Activated T-helper 1 cell treated with Interleukin-2 at 50 U/mL for 16 hours (primary cell): Measurements from ENCODE around the gene BMP2K.
"Not testable (repeated sequence)": the region's sequence is repeated elsewhere in the genome, so short reads cannot be mapped to it uniquely, and the experiment has no call there.

ENCODE experiments used
- DNase-seq: peaks from one replicate; pipeline ENCODE4 v3.0.0-alpha.2; 2020; ENCODE audit warnings: low read depth

BMP2K gene

DNA sequence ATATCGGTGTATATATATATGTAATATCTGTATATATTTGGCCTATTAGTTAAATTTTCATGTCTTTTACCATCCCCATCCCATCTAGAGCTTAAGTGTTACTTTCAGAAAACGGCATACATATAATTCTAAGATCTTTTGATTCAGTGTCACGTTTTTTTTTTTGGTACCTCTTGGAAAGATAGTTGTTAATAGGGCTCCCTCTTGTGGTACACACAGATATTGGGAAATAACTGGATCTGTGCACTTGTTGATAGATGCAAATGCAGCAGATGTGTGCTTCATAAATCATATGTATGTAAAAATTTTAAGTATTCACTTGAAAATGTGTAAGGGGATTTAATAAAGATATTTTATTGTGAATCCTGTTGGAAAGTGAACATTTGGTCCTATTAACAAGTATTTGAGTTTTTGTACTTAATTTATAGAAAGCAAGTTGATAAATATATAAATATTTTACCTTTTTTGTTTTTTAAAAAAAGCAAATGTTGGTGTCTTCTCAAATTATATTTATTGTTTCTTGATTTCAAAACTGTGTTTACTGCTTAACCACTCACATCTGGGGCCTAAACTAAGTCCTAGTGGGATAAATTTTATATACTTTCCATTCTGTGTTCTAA, 88.4 kb downstream of the BMP2K start:
- DNase-seq, result no peak

DNA sequence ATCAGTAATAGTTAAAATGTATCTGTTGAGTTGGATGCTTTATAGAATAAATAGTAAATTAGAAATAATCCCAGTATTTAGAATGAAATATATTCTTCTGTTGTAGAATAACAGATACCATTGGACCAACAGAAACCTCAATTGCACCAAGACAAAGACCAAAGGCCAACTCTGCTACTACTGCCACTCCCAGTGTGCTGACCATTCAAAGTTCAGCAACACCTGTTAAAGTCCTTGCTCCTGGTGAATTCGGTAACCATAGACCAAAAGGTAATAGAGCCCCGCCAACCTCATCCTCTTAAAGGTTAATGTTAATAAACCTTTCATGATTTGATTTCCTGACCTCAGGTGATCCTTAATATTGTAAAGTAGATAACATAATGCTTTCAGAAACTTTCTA, 89.3 kb downstream of the BMP2K start:
- DNase-seq, result no peak

DNA sequence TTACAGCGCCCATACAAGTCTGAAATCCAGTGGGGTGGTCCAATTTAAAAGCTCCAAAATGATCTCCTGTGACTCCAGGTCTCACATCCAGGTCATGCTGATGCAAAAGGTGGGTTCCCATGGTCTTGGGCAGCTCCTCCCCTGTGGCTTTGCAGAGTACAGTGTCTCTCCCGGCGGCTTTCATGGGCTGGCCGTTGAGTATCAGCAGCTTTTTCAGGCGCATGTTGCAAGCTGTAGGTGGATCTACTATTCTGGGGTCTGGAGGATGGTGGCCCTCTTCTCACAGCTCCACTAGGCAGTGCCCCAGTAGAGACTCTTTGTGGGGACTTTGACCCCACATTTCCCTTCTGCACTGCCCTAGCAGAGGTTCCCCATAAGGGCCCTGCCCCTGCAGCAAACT, 92.6 kb downstream of the BMP2K start:
- DNase-seq, result not testable (repeated sequence)

DNA sequence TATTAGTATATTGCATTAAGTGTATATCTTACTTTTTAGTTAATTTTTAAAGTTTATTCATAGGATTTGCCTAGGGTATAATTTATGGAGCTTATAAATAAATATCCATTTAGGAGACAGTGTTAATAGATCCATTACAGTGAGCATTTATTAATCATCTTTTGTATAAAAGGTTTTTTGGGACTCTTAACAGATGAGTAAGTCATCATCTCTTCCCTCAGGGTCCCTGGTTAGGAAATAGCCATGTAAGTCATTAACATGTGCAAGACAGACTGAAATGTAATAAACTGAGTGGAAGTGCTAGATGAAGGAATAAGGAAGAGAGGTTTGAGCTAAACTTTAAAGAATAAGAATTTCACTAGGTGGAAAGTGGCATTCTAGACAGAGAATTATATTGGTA, 93.9 kb downstream of the BMP2K start:
- DNase-seq, result no peak

DNA sequence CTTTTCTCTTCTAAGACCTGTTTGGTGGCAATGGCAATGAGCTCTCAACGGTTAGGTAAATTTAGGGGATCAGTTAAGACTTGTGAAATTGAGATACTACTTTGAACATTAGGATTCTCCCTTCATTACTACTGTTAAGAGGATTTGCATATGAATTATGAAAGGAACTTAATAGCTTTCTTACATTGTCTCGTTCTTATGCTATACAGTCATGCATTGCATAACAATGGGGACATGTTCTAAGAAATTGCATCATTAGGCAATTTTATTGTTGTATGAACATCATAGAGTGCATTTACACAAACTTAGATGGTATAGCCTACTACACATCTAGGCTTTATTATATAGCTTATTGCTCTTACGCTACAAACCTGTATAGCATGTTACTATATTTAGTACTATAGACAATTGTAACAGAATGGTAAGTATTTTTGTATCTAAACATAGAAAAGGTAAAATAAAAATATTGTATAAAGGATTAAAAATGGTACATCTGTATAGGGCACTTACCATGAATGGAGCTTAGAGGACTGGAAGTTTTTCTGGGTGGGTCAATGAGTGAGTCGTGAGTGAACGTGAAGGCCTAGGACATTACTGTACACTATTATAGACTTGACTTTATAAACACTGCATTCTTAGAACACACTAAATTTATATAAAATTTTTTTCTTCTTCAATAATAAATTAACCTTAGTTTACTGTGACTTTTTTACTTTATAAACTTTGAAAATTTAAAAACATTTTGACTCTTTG, 100.6 kb downstream of the BMP2K start:
- no peak for DNase-seq

DNA sequence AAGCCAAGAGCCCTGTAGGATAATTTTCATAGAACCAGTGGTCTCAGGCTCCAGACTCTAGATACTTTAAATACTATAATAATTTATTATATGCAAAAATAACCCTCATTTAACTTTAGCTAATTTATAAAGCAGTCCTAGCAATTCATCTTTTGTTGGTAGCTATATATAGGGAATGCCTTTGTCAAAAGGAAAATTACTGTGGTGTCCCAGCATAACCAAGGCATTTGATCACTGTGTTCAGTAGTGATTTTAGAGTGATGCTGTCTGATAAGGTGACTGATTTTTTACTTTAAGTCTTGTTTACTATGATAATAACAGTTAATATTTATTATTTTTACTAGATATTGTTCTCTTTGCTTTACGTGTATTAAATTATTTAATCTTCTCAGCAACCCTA, 101.9 kb downstream of the BMP2K start:
- no peak for DNase-seq

DNA sequence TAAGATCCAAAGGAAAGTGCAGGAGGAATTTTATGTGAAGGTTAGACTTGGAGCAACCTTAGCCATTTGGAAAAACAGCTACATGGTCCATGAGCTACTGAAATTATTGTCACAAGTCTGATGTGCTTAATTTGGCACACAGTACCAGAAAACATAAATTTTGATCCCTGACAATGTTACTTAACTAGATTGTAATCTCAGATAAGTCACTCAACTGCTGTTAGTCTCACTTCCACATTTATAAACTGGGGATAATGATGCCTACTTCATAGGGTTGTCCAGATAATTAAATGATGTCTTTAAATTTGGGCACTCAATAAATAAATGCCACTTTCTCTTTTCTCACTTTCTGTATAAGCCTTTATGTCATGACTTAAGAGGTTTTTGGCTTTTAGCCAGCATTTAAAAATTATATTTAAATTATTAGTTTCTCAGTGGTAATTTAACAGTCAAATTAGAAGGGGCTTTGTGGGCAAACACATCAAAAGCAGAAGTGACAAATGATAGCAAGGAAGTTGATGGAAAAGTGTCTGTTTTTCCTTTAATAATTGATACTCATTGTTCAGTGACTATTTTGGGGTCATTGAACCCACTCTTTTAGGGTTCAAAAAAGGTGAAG, 104.8 kb downstream of the BMP2K start:
- no peak for DNase-seq

DNA sequence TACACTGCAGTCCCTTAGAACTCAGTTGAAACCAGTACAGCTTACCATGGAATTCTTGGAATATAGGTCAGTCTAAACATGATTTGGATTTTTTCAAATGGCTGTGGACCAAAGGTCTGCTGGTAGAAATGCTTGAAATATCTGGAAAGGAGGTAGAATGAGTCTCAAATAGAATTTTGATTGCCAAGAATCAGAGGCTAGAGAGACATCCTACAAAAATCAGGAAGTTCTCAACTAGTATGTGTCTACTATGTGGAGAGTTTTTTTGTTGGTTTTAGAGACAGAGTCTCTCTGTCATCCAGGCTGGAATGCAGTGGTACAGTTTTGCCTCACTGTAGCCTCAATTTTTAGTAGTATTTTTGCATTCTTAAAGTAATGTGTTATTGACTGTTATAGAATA, 109.4 kb downstream of the BMP2K start:
- no peak for DNase-seq

DNA sequence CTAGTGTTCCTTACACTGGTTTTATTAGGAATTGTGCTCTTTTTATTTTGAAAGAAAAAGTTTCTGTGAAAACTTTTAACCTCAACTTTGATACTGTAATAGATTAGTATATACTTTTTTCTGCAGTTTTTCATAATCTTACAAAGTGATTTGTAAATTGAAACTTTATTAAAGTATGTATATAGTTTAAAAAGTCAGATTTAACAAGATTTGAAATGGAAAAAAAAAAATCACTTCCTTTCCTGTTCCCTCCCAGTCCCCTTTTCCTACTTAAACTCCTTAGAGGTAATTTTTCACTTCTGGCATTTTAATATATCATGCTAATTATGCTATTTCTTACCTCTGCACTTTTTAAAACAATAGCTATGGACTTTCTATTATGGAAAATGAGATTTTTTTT, 113.8 kb downstream of the BMP2K start:
- DNase-seq, result no peak

DNA sequence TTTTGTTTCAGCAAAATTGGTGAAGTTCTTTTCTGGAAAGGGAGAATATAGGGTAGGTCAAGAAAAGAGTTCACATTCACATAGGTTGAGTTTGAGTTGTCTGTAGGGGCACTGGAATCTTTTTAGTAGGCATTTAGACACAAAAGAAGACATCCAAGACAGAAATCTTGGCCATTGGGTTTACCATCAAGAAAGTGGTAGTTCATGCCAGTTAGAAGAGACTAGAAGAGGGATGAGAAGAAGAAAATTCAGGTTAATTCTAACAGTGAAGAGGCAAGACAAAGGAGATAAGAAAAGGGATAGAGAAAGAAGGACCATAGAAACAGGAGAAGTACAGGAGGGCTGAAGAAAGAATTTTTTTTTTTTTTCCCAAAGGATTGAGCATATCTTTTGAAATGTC, 123.2 kb downstream of the BMP2K start:
- DNase-seq, result no peak

DNA sequence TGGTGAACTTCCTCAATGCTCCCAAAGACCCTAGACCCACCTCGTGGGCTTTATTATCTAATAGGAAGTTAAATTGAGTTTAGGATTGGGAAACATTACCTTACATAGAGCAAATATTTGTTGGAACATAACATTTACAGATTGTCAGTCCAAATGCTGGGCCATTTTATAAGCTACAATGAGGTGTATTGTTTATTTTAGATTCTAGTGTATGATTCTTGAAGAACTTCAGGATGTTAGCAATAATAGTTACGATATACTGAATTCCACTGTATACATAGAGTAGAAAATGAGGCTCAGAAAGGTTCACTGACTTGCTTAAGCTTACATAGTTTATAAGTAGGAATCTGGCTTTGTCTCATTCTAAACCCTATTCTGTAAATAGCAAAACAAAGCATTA, 125.7 kb downstream of the BMP2K start:
- DNase-seq, result no peak

DNA sequence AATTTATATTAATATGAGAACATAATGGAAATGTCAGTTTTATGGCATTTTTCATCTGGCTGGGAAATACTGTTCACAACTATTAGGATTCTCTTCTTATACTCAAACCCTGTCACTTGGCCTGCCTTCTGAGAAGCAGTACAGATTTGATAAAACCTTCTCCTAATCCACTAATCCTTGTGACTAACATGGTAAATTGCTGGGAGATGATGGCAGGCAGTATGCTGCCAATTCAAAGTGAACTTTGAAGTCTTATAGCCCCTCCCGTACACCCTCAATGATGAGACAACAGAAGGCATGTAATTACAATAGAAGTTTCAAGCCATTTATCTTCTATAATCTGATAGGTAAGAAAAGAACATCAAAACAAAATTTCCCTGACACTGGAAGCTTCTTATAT, 126.1 kb downstream of the BMP2K start:
- no peak for DNase-seq

DNA sequence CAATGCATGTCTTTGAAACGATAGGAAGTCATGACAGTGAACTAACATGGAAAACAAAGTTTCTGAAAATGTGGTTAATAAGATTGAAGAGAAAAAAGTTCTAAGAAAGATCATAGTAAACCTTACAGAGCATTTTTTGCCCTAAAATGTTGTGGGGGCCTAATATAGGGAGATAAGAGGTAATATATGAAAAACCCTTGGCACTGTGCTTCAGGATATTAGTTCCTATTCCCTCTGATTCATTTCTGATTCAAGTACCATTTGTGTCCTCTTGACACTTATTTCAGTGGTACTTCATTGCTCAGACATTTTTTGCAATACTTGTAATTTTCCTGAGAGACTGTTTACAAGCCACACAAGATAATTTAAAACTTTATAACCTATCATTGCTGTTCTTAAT, 128.0 kb downstream of the BMP2K start:
- DNase-seq, result no peak

DNA sequence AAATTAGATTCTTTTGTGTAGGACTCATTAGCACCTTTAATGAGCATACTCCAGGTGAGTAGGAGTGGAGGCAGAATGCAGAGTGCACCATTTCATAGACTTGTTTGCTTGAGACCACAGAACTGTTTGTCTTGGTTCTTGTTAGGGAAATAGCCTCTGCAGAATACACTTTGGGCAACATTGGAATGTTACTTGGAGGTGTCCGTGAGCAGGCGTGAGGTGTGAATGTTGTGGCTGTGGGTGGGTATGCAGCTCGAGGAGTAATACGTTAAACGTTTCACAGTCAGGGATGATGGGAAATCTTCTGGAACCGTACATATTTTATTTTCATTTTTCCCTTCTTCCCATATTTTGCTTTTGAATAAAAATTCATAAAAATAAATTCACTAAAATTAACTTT, 131.5 kb downstream of the BMP2K start:
- no peak for DNase-seq

DNA sequence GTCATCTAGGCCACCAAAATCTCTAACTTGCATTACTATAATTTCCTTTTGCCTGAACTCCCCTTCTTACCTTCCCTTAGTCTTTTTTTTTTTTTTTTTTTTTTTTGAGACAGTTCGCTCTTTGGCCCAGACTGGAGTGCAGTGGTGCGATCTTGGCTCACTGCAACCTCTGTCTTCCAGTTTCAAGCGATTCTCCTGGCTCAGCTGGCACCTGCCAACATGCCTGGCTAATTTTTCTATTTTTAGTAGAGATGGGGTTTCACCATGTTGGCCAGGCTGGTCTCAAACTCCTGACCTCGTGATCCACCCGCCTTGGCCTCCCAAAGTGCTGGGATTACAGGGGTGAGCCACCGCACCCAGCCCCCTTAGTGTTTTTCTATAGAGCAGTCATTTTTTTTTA, 132.8 kb downstream of the BMP2K start:
- not testable (repeated sequence) for DNase-seq

DNA sequence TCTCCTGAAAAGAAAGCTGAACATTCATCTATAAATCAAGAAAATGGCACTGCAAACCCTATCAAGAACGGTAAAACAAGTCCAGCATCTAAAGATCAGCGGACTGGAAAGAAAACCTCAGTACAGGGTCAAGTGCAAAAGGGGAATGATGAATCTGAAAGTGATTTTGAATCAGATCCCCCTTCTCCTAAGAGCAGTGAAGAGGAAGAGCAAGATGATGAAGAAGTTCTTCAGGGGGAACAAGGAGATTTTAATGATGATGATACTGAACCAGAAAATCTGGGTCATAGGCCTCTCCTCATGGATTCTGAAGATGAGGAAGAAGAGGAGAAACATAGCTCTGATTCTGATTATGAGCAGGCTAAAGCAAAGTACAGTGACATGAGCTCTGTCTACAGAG, 134.5 kb downstream of the BMP2K start:
- no peak for DNase-seq

DNA sequence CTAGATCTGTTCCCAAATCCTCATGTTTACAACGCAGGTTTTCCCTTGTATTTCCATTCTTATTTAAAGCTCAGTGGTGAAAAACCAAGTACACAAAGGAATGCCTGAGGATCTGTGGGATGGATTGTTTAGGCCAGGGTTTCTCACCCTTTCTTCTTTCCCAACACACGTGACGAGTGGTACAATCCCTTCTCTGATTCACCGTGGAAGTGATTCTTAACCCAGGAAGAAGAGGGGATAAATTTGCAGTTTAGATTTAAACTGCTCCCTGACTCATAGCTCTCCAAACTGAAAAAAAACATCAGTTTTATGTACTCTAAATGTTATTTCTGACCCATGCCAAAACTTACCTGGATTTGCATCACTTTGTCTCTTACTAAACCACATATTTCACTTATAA, 146.1 kb downstream of the BMP2K start:
- DNase-seq, result no peak

DNA sequence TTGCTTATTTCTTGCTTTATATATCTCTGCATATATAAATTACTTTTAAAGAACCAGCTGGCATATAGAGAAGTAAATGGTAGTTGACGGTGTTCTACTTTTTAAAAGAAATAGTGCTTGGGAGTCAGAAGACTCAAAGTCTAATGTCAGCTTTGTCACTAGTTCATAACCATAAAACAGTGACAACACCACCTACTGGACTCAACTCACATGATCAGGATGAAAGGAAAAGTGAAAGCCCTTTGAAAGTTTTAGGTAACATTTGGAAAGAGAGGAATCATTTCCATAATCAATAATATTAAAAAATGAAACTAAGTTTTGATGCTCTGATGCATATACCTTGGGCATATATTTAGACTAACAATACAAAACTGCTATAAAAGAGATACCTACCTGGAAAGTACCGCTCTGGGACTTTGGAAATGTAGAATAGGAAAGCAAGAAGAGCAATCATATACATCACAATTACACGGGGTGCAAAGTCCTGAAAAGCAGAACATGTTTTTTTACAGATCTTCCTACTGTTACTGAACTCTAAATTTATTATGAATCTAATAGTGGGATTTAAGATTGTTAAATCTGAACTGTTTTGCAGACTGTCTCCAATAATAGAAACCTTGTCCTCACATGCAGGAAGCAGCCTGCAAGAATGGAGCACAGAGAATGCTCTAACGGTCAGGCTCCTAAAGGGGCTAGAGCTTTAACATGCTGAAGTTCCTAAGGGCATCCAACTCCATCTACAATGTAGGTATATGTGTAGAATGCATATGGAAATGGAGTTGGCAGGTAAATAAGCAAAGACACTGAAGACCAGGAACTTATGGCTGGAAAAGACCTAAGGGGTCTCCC, 147.5 kb downstream of the BMP2K start:
- no peak for DNase-seq

DNA sequence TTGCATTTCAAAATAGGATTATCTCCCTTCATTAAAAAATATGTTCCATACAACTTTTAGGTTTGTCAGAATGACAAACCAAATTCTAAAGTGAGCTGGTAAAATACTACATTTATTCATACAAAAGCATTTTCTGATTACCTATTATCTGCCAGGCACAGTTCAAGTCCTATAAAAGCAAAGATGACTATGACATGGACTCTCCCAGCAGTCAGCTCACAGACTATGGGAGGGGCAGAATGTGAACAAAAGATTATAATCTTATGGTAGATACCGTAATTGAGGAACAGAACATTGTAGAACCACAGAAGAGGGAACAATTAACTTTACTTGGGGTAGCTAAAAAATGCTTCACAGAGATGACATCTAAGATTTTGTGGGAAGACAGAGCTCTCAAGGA, 150.7 kb downstream of the BMP2K start:
- DNase-seq, result no peak

DNA sequence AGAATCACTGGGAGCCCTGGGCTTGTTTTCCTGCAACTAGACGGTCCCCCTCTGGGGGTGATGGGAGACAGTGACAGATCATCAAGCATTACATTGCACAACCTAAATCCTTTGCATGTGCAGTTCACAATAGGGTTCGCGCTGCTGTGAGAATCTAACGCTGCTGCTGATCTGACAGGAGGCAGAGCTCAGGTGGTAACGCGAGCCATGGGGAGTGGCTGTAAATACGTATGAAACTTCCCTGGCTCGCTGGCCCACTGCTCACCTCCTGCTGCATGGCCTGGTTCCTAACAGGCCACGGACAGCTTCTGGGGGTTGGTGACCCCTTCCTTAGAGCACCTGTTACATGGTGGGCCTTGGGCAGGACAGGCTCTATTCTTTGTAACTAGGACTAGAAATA, 152.7 kb downstream of the BMP2K start:
- no peak for DNase-seq

DNA sequence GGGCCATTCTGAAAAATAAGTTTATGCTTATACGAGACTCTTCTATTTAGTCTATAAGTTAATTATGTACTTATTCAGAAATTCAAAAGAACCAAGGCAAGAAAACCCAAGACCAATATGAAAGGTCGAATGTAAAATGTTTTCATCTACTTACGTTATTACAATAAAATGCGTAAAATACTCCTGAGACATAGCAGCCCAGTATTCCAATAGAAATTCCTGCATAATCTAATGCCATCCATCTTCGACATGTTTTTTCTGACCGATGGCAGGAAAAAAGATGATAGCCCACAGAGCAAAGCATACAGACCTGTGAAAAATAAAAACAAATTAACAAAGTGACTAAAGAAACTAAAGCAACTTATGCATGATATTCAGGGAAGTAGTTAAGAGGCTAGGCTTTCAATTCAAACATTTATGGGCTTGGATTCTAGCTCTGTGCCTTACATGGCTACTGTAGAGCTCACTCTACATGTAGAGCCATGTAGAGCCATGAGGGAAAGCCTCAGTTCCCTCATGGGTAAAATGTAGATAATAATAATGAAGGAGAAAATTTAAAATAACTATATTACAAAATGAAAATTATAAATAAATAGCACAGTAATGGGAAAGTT, 154.0 kb downstream of the BMP2K start:
- no peak for DNase-seq

DNA sequence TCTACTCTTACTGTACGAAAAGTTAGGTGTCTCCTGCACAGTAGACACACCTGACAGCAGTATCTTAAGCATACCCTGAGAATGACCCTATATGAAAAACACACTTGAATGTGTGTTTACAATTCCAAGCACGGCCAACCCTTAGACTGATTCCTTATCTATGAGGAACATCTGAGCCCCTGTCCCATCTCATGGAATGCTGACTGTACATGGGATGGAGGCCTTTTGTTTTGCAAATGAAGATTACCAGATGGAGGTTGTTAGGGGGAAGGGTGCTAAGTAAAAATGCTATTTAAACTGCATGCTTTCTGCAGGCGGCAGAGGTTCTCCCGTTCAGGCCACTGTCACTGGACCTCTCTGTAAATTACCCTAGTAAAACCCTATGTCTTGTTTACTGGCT, 160.8 kb downstream of the BMP2K start:
- DNase-seq, result no peak
